ENCODE data around the gene MAT2B.
A peak's percentile ranks its signal among the peaks of the same experiment; 100 is the strongest.

The MAT2B gene

DNA sequence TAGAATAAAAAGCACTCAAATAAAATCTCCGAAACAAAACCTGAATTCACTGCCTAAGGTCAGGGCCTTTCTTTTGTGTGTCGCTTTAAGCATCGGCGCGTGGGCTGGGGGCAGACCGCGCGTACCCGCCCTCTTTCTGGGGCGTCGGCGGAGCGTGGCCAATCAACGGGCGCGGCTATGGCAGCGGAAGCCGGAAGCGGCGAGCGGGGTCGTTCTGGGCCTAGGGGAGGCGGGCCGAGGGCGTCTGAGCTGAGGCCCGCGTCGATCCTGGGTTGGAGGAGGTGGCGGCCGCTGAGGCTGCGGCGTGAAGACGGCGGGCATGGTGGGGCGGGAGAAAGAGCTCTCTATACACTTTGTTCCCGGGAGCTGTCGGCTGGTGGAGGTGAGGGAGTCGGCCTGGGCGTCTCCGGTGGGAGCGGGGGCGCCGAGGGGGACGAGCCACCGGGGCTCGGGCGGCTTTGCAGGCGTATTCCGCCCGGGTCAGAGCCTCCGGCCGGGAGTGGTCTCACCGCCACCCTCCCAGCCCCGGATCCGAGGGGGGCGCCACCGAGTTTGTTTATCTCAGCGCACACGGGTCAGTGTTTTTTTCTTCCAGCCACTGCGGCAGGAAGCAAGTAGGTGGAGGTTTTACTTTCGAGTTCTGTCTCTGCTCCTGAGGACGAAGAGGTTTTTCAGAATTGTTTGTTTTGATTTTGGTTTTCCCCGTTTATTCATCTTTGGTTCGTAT lies at the start of gene MAT2B:
Gene MAT2B, plus strand, starts transcription at position 252 of the 727 bp plus-strand sequence. Its CDS starts 68 bp downstream, at position 320.
- peak; percentile 94 for DNase-seq

DNA sequence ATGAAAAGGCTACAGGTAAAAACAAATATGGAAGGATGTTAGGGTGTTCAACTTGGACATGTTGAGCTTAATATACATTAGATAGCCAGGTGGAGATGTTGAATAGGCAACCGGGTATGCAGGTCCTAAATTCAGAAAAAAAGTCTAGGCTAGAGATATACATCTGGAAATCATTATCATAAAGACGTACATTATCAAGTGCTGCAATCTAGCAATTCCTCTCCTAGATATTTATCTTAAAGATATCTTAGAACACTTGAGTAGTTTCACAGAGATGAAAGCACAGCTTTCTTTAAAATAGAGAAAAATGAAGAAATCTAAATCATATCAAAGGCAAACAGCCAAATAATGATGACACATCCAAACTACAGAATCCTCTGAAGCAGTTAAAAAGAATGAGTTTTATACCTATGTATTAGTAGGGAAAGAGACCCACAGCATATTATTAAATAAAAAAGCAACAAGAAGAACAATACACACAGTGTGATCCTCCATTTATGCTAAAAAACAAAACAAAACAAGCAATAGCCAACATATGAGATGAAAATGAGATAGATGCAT lies 49.3 kb upstream of the MAT2B start:
- DNase-seq = no peak

DNA sequence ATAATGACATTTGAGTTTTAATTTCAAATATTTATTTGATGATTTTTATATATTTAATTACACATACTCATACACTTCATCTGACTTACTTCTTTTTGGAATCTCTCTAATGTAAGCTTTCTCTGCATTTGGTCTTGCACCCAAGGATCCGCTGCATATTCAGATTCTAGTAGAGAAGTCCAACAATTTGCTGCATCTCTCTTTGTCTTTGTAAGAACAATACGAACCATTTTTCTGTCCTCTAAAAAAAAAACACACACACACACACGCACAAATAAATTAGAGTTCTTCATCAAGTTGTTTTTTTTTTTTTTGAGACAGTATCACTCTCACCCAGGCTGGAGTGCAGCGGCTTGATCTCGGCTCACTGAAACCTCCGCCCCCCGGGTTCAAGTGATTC lies 48.6 kb upstream of the MAT2B start:
- no peak for DNase-seq

DNA sequence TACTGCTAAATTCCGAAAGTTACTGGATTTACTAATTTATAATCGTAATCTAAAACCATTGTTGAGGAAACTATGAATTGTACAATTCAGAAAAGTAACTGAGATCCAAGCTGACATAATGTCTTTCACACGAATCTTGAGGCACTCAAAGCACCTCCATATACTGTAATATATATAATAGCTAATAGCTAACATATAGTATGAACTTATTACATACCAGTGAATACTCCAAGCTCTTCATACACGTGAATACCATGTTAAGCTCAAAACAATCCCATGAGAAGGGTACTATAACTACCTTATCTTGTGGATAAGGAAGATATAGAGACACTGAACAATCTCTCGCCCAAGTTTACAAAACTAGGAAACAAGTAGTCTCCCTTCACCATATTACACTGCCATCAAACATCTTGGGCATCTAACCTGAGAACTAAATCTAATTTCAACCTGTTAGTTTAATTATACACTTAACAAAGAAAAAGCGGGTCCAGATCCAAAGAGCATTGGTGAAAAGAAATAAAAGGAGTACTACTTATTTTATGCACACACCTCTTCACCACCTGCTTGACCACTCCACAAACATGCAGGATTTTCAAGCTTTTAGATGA lies 46.5 kb upstream of the MAT2B start:
- no peak for DNase-seq

DNA sequence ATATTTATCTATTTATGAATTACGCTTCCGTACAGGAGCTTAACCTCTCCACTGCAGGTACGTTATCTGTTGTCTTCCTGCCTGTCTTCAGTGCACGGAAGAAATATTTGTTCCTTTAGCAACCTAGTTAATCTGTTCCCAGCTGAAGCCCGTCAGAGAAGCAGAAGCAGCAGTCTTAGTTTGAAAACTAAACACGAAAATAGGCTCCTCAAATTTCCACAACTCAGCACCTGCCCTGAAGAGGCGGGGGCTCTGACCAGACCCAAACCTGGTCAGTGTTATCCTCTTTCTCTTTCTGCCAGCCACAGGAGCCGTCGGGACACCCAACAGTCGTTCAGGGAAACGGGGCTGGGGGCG lies 46.0 kb upstream of the MAT2B start:
- DNase-seq = no peak

DNA sequence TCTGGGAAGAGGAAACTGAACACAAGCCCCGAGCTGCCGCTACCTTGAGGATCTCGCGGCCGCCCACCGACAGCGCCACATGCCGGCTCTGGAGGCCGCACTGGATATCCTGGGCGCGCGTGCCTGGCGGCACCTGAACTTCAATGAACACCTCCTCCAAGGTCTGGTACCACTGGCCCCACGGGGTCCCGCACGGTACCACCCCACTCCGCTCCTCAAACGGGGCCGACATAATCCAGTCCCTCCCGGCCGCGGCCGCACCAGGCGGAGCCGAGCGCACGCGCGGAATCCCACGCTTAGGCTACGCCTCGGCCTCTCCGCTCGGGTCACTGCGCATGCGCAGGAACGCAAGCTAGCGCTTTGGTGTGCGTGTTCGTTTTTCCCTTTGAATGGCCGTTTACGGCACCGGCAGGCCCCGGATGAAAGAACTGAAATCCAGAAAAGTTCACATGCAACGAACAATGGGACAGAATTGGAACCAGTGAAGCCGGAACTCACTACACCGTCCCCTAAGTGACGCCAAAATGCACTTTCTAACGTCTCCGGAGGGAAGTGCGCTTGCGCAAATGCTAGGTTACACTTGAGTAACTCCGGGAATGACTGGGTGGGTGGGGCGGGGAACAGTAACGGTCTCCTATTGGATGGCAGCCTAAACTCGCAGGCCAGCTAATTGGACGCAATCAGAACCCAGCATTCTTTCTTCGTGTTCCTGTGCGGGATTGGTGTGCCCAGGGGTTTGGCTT lies 45.4 kb upstream of the MAT2B start, which contains the start of gene NUDCD2:
Gene NUDCD2, minus strand, starts transcription at position 284 of the 743 bp plus-strand sequence. Its CDS starts 52 bp downstream, at position 232.
- peak; percentile 94 for DNase-seq

DNA sequence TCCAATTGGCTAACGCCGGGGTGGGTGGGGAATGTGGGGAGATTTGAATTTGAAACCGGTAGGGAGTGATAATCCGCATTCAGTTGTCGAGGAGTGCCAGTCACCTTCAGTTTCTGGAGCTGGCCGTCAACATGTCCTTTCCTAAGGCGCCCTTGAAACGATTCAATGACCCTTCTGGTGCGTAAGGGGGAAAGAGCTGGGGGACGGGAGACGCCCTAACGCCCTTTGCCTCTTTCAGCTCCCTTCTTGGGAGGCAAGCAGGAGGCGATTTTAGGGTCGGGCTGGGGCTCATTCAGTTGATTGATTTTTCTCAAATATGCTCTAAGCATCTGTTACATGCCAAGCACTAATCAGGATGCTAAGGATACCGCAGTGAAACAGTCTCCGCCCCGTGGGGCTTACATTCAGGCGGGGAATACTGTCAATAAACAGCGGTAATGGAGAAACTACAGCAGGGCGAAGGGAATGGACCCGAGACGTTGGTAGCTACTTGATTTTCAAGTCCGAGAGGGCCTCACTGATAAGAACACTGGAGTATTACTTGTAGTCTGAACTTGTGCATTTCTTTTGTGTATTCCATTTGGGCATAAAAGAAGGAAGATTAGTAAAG lies 44.8 kb upstream of the MAT2B start, which contains the start of gene HMMR:
Gene HMMR, plus strand, starts transcription at position 71 of the 610 bp plus-strand sequence. Its CDS starts 61 bp downstream, at position 132.
- DNase-seq = no peak

DNA sequence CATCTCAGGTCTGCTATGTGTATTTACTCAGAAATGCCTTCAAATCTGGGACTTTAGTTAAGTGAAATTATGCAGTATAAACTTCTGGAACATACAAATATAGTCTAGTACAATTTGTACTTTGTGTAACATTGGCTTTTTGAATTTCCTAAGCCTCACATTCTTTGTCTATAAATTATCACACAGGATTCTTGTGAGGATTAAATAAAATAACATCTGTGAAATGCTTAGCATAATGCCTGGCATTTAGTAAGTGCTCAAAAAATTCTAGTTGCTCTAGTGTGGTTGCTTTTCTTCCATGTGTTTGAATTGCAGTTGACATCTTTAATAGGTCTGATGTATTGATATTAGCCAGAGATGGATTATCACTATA lies 42.4 kb upstream of the MAT2B start:
- no peak for DNase-seq

DNA sequence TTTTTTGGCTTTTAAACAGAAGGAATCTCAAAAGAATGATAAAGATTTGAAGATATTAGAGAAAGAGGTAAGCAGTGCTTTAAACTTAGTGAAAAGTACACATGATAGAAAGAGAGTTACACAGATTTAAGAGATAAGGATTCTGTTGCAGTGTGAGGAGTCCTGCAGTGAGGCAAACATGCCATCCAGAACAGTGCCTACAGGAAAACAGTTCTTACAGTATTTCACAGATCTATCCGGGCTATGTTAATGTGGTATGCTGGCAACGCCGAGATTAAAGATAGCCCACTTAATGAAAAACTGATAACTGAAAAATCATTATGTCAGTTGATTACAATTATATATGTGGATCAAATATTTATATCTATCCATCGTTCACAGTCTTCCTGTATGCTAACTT lies 37.7 kb upstream of the MAT2B start:
- no peak for DNase-seq

DNA sequence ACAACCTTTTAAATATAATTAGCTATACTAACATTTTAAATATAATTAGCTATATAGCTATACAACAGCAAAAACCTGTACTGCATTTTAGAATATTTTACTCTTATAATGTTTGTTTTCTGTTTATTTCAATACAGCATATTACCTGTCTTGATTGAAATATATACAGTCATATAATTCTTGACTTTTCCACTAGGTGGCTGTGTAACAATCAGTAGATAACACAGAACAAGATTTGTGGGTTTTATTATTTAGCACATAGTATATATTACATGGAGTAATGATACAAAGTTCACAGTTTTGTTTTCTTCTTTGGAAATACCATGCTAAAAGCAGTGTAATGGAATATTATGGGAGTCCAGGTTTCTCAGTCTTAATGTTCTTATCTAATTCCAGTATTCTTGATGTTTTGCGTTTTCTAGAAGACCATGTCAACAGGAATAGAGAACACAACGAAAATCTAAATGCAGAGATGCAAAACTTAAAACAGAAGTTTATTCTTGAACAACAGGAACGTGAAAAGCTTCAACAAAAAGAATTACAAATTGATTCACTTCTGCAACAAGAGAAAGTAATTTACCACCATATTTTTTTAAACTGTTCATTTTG lies 31.7 kb upstream of the MAT2B start:
- no peak for DNase-seq

DNA sequence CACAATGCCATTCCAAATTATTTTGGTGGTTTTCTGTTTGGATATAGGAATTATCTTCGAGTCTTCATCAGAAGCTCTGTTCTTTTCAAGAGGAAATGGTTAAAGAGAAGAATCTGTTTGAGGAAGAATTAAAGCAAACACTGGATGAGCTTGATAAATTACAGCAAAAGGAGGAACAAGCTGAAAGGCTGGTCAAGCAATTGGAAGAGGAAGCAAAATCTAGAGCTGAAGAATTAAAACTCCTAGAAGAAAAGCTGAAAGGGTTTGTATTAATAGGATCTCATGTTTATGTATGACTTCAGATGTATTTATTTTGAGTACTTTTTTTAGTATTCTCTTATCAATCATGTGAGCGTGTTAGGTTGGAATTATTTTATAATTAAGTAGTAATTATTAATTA lies 30.0 kb upstream of the MAT2B start:
- no peak for DNase-seq

DNA sequence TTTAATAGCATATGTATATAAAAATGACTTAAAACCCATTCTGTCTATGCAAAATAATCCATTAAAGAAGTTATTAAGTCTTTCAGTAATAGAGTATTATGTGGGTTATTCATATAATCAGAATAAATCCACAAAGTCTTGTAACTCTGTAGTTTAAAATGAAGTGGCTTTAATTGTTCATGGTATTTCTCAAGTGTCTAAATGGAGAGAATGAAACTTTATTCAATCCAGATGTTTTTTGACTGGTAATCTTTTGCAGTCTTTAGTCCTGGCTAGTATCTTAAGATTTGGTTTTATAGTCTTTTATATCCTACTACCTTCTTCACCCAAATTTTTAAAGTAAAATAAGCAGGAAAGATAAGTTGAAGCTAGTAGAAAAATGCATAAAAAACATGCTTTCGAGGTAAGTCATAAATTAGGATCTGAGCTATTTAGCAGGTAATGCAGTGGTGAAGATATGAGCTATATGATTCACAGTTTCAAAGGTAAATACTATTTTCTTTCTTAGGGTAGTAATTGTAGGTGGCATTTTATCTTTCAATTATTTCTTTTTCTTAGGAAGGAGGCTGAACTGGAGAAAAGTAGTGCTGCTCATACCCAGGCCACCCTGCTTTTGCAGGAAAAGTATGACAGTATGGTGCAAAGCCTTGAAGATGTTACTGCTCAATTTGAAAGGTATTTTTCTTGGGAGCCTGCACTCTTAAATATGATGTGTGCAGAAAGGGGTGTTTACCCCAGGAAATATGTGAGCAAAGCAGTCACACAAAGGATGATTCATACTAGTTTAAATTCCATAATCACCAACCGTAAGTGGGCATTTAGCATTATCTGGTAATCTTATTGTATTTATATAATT lies 27.1 kb upstream of the MAT2B start:
- no peak for DNase-seq

DNA sequence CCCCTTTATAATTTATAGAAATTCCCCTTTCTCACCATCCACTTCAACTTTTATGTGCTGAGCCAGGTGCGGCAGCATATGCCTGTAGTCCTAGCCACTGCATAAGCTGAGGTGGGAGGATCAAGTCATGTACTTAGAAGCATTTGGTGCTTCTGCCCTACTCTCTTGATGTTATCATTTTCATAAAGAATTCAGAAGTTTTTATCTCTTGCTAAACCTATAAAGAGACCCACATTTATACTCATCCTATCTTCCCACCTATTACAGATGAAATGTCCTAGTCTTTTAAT lies 26.5 kb upstream of the MAT2B start:
- no peak for DNase-seq

DNA sequence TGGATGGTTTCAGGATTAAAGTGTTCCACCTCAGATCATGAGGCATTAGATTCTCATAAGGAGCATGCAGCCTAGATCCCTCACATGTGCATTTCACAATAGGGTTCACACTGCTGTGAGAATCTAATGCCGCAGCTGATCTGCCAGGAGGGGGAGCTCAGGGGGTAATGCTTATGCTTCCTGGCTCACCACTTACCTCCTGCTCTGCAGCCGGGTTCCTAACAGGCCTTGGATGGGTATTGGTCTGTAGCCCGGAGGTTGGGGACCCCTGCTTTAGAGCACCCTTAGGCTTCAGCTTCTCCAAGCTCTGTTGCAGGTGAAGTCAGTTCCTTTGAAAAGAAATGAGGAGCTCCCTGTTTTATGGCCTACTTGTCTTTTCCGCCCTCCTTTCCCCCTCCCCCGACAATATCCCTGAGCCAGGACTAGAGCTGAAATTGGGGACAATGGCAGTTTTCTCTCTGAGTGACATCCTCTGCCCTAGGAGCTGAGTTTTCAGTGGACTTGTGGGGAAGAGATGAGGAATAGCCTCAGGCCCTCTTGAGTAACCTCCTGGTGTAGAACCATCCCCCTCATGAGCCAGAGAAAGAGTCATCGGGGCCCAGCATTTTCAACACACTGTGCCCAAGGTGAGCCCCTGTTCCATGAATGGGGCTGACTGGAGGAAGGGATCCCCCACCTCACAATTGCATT lies 16.2 kb upstream of the MAT2B start:
- no peak for DNase-seq

DNA sequence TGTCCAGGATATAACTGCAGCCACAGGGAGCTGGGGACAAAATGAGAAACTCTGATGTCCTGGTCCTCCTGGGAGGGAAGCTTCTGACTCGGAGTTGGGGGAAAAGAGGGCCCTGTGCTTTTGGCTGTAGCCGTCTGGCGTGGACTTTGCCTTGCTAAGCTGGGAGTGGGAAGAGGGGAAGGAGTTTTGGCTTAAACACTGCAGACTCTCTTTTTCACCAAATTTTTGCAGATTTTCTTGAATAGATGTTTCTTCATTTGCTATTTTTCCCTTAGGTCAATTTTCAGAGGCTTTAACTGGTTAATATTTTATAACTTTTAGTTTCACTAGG lies 15.7 kb upstream of the MAT2B start:
- DNase-seq = no peak

DNA sequence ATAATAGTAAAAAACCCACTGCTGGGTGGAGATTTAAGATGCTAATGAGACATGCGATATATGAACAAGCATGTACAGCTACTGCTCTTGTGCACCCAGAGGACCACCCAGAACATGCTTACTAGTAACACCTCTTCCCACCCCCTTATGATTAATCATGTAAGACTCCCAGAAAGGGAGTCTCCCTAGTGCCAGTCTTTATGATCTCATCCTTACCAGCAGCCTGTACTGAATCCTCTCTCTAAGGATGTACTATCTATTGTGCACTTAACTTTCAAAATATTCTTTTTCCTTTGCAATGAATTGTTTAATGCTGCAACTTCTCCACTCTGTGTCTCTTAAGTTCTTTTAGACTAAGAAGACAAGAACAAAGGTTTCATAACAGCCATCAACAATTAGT lies 9.1 kb upstream of the MAT2B start:
- no peak for DNase-seq

DNA sequence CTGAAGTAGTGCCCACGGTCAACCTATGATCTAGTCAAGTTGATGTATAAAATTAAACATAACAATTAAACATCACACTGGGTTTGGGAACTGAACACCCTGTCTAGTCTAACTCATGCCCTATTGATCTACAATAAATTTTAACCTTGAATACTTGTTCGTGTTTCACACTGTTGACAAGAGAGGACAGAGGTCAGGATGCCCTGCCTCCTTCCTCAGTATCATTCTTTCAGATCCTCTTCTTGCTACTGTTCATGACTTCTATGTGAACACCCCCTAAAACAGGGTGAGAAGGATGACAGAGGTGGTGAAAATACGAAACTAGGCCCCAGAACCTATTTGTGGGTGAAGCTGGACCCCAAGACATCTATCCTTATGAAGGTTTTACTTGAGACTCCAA lies 8.1 kb upstream of the MAT2B start:
- DNase-seq = no peak

DNA sequence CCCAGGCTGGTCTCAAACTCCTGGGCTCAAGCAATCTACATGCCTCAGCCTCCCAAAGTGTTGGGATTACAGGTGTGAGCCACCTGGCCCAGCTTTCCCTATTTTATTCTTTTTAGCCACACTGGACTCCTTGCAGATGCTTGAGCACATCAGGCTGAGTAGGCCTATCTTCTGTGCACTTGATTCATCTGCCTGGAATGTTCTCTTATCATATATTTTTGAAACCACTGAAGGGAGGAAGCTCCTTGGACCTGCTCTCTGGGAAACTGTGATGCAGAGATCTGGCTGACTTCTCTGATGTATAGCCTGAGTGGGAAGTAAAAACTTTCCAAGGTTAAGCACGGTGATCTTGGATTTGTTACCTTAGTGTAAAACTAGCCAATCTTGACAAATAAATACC lies 6.5 kb upstream of the MAT2B start:
- DNase-seq = no peak

DNA sequence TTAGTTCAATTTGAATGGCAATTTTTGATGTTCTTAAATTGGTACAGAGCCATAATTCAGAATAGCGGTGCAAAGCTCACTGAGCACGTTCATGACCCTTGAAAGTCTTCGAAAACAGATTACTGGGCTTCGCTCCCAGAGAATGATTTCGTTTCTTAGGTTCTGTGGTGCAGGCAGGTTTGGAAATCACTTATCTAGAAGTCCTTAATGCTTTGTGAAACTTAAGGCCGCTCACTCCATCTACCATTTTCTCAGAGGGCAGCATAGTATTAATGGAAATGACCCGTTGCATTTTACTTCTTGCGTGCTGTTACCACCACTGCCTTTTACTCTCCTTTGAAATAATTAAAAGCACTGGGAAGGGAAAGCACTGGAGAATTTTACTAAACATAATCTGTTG lies 2.9 kb upstream of the MAT2B start:
- DNase-seq = no peak

DNA sequence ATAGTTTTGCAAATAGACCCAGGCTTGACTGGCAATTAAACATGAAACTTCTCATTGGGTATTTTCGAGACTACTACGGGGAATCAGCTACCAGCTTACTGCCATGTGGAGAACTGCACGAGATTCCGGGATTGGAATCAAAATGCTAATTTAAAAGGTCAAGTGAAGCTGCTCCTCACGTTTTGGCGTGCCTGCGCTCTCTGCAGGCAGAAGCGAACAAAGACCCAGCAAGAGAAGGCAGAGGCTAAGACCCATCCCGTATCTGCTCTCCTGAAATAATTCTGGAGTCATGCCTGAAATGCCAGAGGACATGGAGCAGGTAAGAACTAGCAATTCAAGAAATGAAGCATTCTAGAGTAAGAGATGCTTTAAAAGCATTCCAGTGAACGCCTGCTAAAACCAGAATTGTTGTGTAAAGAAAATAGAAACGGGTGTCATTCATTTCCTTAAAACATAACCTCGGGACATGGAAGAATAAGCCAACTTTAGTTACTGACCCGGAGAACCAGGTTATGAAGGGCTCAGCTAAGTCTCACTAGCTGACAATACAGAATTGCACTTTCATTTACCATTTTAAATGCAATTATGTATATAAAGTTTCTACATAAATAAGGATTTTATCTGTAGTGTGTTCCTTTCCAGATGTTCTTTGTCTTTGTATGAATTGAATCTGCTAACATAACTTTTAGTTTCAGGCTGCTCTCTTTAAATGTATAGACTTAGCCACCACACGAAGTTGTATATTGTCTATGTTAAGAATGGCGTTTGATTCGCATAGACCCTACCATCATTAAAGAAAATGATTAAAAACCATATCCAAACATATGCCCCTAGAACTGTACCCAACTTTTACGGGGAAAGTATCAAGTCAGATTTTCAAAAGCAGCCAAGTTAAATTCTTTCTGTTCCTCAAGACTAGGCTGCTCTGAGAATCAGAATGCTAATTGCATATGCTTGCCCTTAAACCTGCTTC lies 2.0 kb upstream of the MAT2B start:
- peak; percentile 38 for DNase-seq

Measured in activated gamma-delta T cell treated with Interleukin-2 at 50 U/mL for 16 hours (primary cell).